ENCODE measurements around the gene COL6A1. TPM values are rescaled to one million over a fixed set of nuclear protein-coding genes. Genes with fewer than 3 reads are reported as not detected.

COL6A1 gene
- total RNA-seq, 1 donor from 2014 or later, result 611 TPM

GRCh38 chr21:46028573-46029091 is 47.1 kb downstream of the COL6A1 start:
- no peak overlapping the region for H3K4me3 Mint-ChIP-seq
- peak overlapping the region; percentile 90 for H3K27ac Mint-ChIP-seq
- no peaks in the 10 kb centered on the region for H3K27me3 Mint-ChIP-seq (ENCODE audit: low read depth)
- H3K36me3 Mint-ChIP-seq, result peaks cover 4% of the 10 kb centered on the region
- TF ChIP-seq CTCF (IDR thresholded peaks at IDR 0.05; ENCODE audit: unreplicated experiment), result no peak
- peaks cover 36% of the 10 kb centered on the region for H3K4me1 Mint-ChIP-seq
- DNase-seq (ENCODE audit: low spot score in 2 of 2, unreplicated experiment in 2 of 2), result no peak
- H3K9me3 Mint-ChIP-seq, result peaks cover 21% of the 10 kb centered on the region

GRCh38 chr21:46029186-46029924 is 47.8 kb downstream of the COL6A1 start:
- no peaks in the 10 kb centered on the region for H3K27me3 Mint-ChIP-seq (ENCODE audit: low read depth)
- peaks cover 4% of the 10 kb centered on the region for H3K36me3 Mint-ChIP-seq
- DNase-seq (ENCODE audit: low spot score in 2 of 2, unreplicated experiment in 2 of 2), result no peak
- peaks cover 28% of the 10 kb centered on the region for H3K4me1 Mint-ChIP-seq
- no peak overlapping the region for H3K4me3 Mint-ChIP-seq
- TF ChIP-seq CTCF (IDR thresholded peaks at IDR 0.05; ENCODE audit: unreplicated experiment), result no peak
- peak overlapping the region; percentile 90 for H3K27ac Mint-ChIP-seq
- H3K9me3 Mint-ChIP-seq, result peaks cover 21% of the 10 kb centered on the region

GRCh38 chr21:46031484-46031883 is 49.9 kb downstream of the COL6A1 start:
- Mint-ChIP-seq H3K27me3 (ENCODE audit: low read depth) (no peaks in the 10 kb centered on the region), H3K4me3 (no peak overlapping the region), H3K36me3 (peaks cover 4% of the 10 kb centered on the region), H3K27ac (no peak overlapping the region), H3K4me1 (peaks cover 9% of the 10 kb centered on the region), H3K9me3 (peaks cover 21% of the 10 kb centered on the region)
- TF ChIP-seq CTCF (IDR thresholded peaks at IDR 0.05; ENCODE audit: unreplicated experiment), result no peak
- DNase-seq (ENCODE audit: low spot score in 2 of 2, unreplicated experiment in 2 of 2), result no peak

- DNase-seq (ENCODE audit: low spot score in 2 of 2, unreplicated experiment in 2 of 2), result no peak
- Mint-ChIP-seq H3K4me1 (peaks cover 9% of the 10 kb centered on the region), H3K36me3 (peaks cover 4% of the 10 kb centered on the region), H3K27me3 (ENCODE audit: low read depth) (no peaks in the 10 kb centered on the region), H3K4me3 (no peak overlapping the region), H3K27ac (no peak overlapping the region), H3K9me3 (peaks cover 21% of the 10 kb centered on the region)
- TF ChIP-seq CTCF (IDR thresholded peaks at IDR 0.05; ENCODE audit: unreplicated experiment), result no peak
Measured at GRCh38 chr21:46032100-46032499, 50.5 kb downstream of the COL6A1 start.

DNA sequence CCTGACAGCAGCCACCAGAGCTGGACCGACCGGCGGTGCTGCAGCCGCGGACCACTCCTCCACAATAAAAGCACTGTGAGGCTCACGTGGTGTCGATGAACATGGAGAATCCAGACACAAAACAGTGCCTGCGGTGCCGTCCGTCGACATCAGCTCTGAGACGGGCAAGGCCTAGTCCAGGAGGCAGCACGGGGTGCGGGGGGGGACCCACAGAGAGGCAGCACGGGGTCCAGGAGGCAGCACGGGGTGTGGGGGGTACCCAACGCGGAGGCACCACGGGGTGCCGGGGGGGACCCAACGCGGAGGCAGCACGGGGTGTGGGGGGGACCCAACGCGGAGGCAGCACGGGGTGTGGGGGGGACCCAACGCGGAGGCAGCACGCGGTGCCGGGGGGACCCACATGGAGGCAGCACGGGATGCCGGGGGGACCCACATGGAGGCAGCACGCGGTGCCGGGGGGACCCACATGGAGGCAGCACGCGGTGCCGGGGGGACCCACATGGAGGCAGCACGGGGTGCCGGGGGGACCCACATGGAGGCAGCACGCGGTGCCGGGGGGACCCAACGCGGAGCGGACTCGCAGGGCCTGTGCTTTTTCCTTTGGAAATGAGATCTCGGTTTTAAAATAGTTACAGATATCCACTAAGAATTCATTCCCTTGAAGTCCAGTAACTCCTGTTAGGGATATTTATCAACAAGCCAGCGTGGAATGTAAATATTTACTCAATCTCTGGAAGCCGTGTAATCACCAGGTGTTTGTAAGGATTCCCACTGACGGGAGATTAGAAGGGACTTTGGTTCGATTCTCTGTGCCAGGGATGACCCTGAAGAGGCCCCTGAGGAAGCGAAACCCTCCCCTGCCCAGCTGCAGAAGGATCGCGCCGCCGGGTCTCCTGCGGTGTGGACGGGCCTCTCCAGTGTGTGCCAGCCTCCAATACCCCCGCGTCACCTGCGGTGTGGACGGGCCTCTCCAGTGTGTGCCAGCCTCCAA is 52.1 kb downstream of the COL6A1 start:
- Mint-ChIP-seq H3K27ac (peak overlapping the region; percentile 25), H3K4me1 (peaks cover 2% of the 10 kb centered on the region), H3K4me3 (no peak overlapping the region), H3K36me3 (peaks cover 4% of the 10 kb centered on the region), H3K27me3 (ENCODE audit: low read depth) (no peaks in the 10 kb centered on the region), H3K9me3 (peaks cover 21% of the 10 kb centered on the region)
- no peak for TF ChIP-seq CTCF (IDR thresholded peaks at IDR 0.05; ENCODE audit: unreplicated experiment)
- no peak for DNase-seq (ENCODE audit: low spot score in 2 of 2, unreplicated experiment in 2 of 2)

All from mesothelial cell of epicardium (in vitro differentiated cells).